ENCODE measurements around the gene CBFA2T2. TPM values are rescaled to one million over a fixed set of nuclear protein-coding genes. Genes with fewer than 3 reads are reported as not detected.

The CBFA2T2 gene
- polyA plus RNA-seq, 3 donors: 1.7 to 9.7 (median 4.9) TPM

DNA sequence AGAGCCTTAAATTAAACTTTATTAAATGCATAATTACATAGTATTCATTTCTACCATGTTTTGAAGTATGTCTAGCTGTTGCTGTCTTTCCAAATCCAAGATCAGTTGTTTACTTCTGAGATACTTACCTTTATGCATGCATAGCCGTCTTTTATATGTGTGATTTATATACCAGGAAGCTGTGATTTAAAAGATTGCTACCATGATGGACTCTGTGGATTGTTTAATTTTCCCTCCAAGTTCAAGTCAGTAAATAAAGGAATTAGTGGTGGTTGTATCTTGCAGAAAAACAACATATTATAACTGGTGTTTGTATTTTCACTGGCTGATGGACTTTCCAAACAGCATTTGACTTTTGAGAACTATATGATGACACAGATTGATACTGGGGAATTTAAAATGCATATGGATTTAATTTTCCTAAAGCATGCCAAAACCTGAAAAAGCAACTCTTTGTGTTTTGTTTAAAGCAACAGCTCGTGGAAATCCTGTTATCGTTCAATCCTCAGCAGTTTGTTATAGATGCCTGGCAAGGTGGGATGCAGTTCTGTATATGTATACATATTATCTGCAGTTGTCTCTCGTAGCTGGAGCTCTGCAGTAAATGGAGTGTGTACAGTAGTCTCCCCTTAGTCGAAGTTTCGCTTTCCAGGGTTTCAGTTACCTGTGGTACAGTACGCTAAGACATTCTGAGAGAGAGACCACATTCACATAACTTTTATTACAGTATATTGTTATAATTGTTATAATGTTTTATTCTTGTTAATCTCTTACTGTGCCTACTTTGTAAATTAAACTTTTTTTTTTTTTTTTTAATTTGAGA, 77.1 kb downstream of the CBFA2T2 start:
- TF ChIP-seq, protein P1, sequence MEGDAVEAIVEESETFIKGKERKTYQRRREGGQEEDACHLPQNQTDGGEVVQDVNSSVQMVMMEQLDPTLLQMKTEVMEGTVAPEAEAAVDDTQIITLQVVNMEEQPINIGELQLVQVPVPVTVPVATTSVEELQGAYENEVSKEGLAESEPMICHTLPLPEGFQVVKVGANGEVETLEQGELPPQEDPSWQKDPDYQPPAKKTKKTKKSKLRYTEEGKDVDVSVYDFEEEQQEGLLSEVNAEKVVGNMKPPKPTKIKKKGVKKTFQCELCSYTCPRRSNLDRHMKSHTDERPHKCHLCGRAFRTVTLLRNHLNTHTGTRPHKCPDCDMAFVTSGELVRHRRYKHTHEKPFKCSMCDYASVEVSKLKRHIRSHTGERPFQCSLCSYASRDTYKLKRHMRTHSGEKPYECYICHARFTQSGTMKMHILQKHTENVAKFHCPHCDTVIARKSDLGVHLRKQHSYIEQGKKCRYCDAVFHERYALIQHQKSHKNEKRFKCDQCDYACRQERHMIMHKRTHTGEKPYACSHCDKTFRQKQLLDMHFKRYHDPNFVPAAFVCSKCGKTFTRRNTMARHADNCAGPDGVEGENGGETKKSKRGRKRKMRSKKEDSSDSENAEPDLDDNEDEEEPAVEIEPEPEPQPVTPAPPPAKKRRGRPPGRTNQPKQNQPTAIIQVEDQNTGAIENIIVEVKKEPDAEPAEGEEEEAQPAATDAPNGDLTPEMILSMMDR (IDR thresholded peaks at IDR 0.05): no peak
- Histone ChIP-seq H3K4me3 (replicated peaks in 1 of 3; ENCODE audit: low read depth in 2 of 3, low read length in 3 of 3) (no peak overlapping the region), H3K4me2 (replicated peaks; ENCODE audit: extremely low read depth, low read length, poor library complexity, severe bottlenecking) (no peak overlapping the region), H3K27me3 (ENCODE audit: control insufficient read depth in 2 of 2, insufficient read depth in 2 of 2, low read length in 2 of 2) (no peaks in the 10 kb centered on the region), H4K20me1 (ENCODE audit: insufficient read depth, low read length) (peaks cover 8% of the 10 kb centered on the region), H3K9me3 (replicated peaks in 1 of 2; ENCODE audit: control insufficient read depth in 1 of 2, insufficient read depth in 1 of 2, low read length in 2 of 2) (no peaks in the 10 kb centered on the region), H3K27ac (ENCODE audit: low read depth in 1 of 2, low read length in 2 of 2) (no peak overlapping the region), H2AFZ (ENCODE audit: insufficient read depth, low read depth, low read length, poor library complexity, severe bottlenecking) (no peak overlapping the region), H3K79me2 (ENCODE audit: insufficient read depth, low read length) (no peaks in the 10 kb centered on the region), H3K4me1 (ENCODE audit: control insufficient read depth in 1 of 2, insufficient read depth in 2 of 2, low read length in 2 of 2) (no peaks in the 10 kb centered on the region), H3K9ac (ENCODE audit: insufficient read depth, low read length, poor library complexity, severe bottlenecking) (no peak overlapping the region), H3K36me3 (replicated peaks in 1 of 2; ENCODE audit: control insufficient read depth in 1 of 2, insufficient read depth in 2 of 2, low read length in 2 of 2) (no peaks in the 10 kb centered on the region)
- WGBS (ENCODE audit: insufficient coverage): no CpG with 5 or more reads among the region's 7 CpGs
- Mint-ChIP-seq H3K9me3 (no peaks in the 10 kb centered on the region), H3K4me1 (peaks cover 3% of the 10 kb centered on the region), H3K36me3 (peaks cover 1 to 3% of the 10 kb centered on the region in 2 donors), H3K27me3 (ENCODE audit: low read depth in 3 of 3) (peaks cover 0 to 2% (median 0%) of the 10 kb centered on the region in 3 donors), H3K4me3 (no peak overlapping the region), H3K27ac (no peak overlapping the region)
- intact Hi-C loops (cut with micrococcal nuclease): no loop called here
- DNase-seq: no peak

DNA sequence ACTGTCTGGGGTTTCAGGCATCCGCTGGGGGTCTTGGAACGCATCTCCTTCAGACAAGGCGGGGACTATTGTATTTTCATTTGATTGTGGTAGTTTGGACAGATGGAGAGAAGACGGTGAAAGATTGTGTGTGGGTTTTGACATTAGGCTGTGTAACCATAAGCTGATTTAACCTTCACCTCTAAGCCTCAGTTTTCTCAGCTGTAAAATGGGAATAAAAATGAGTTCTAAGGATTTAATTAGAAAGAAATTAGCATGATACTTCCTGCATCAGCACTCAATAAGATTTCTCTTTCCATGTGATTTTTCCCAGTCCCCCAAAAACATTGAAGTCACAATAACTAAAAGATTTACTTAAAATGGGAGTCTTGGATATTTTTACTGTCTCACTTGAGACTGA, 78.1 kb downstream of the CBFA2T2 start:
- Mint-ChIP-seq H3K36me3 (peaks cover 1 to 3% of the 10 kb centered on the region in 2 donors), H3K27me3 (ENCODE audit: low read depth in 3 of 3) (peaks cover 0 to 2% (median 0%) of the 10 kb centered on the region in 3 donors), H3K4me1 (no peaks in the 10 kb centered on the region), H3K9me3 (no peaks in the 10 kb centered on the region), H3K27ac (no peak overlapping the region), H3K4me3 (no peak overlapping the region)
- Histone ChIP-seq H3K36me3 (replicated peaks in 1 of 2; ENCODE audit: control insufficient read depth in 1 of 2, insufficient read depth in 2 of 2, low read length in 2 of 2) (no peaks in the 10 kb centered on the region), H3K4me3 (replicated peaks in 1 of 3; ENCODE audit: low read depth in 2 of 3, low read length in 3 of 3) (no peak overlapping the region), H3K79me2 (ENCODE audit: insufficient read depth, low read length) (no peaks in the 10 kb centered on the region), H3K9me3 (replicated peaks in 1 of 2; ENCODE audit: control insufficient read depth in 1 of 2, insufficient read depth in 1 of 2, low read length in 2 of 2) (no peaks in the 10 kb centered on the region), H3K27ac (ENCODE audit: low read depth in 1 of 2, low read length in 2 of 2) (no peak overlapping the region), H3K4me1 (ENCODE audit: control insufficient read depth in 1 of 2, insufficient read depth in 2 of 2, low read length in 2 of 2) (no peaks in the 10 kb centered on the region), H3K27me3 (ENCODE audit: control insufficient read depth in 2 of 2, insufficient read depth in 2 of 2, low read length in 2 of 2) (no peaks in the 10 kb centered on the region), H2AFZ (ENCODE audit: insufficient read depth, low read depth, low read length, poor library complexity, severe bottlenecking) (no peak overlapping the region), H3K4me2 (replicated peaks; ENCODE audit: extremely low read depth, low read length, poor library complexity, severe bottlenecking) (no peak overlapping the region), H3K9ac (ENCODE audit: insufficient read depth, low read length, poor library complexity, severe bottlenecking) (no peak overlapping the region), H4K20me1 (ENCODE audit: insufficient read depth, low read length) (peaks cover 8% of the 10 kb centered on the region)
- DNase-seq: no peak
- TF ChIP-seq, protein P1 (IDR thresholded peaks at IDR 0.05): no peak
- 100% methylated on average over 3 of the region's 4 CpGs for WGBS (ENCODE audit: insufficient coverage)
- intact Hi-C loops (cut with micrococcal nuclease): no loop called here

All from CD14-positive monocyte (primary cell).